ENCODE data around the gene GLIS2. TPM values are rescaled to one million over a fixed set of nuclear protein-coding genes. Genes with fewer than 3 reads are reported as not detected.

GLIS2 gene
- total RNA-seq = 10 to 100 TPM in 1 of 8 experiments, 1 to 10 TPM in 7; 2.7 to 10.2 (median 7.5) TPM

- ATAC-seq (replicated peaks in 6 of 8) = peak; percentile 42 to 76 (median 65)
- Histone ChIP-seq H3K4me1 (replicated peaks in 1 of 2) (peaks cover 34 to 35% of the 10 kb centered on the region in 2 donors), H3K27ac (peak within 1 kb of the TSS; percentile 88 to 89), H3K4me3 (peak within 1 kb of the TSS; percentile 54 to 94 (median 92))
- in situ Hi-C loops (cut with MboI; ENCODE audit: low pct_unique_long_range_greater_than_20kb in 2 of 9, low sequenced_read_pairs in 9 of 9, unreplicated experiment in 9 of 9) = no loop called here
- 0 to 10% (median 2%) methylated on average over 2 to 11 of the region's 115 CpGs; no CpG with 5 or more reads in 7 of the 10 experiments for WGBS, 10 experiments
These were observed at the start of gene GLIS2 for GRCh38 chr16:4315186-4316107. Gene GLIS2, plus strand, starts transcription at chr16:4316067. Its CDS starts 16,214 bp downstream, at chr16:4332281.

GRCh38 chr16:4266372-4266771, 49.5 kb upstream of the GLIS2 start:
- Histone ChIP-seq H3K27ac (no peak overlapping the region), H3K4me1 (replicated peaks in 1 of 2) (peaks cover 14 to 19% of the 10 kb centered on the region in 2 donors), H3K4me3 (no peak overlapping the region)
- WGBS, 10 experiments = 82 to 100% (median 91%) methylated on average over 1 to 6 of the region's 6 CpGs; no CpG with 5 or more reads in 2 of the 10 experiments
- ATAC-seq (replicated peaks in 6 of 8) = no peak
- in situ Hi-C loops (cut with MboI; ENCODE audit: low pct_unique_long_range_greater_than_20kb in 2 of 9, low sequenced_read_pairs in 9 of 9, unreplicated experiment in 9 of 9) = no loop called here

GRCh38 chr16:4270091-4270490, 45.8 kb upstream of the GLIS2 start:
- in situ Hi-C loops (cut with MboI; ENCODE audit: low pct_unique_long_range_greater_than_20kb in 2 of 9, low sequenced_read_pairs in 9 of 9, unreplicated experiment in 9 of 9) = no loop called here
- WGBS, 10 experiments = 80 to 100% (median 95%) methylated on average over 1 to 4 of the region's 5 CpGs; no CpG with 5 or more reads in 4 of the 10 experiments
- no peak for ATAC-seq (replicated peaks in 6 of 8)
- peaks cover 6 to 7% of the 10 kb centered on the region in 2 donors for H3K4me1 ChIP-seq (replicated peaks in 1 of 2)
- H3K4me3 ChIP-seq = no peak overlapping the region
- no peak overlapping the region for H3K27ac ChIP-seq

DNA sequence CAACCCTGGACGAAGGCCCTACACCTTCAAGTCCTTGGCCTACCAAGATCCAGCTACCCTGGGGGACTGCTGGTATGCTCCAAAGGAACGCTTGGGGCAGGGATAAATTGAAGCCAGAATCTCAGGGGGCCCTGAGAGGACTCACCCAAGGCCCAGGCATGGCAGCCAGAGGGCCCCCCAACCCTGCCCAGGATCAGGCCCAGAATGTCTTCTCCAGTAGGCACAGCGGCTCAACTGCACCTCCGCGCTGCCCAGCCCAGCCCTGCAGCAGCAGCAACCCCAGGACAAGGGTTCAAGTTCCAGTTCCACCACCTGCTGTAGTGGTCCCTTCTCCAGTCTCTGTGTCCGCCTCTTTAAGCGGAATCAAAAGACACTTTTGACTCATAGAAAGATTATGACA, 45.3 kb upstream of the GLIS2 start:
- Histone ChIP-seq H3K4me3 (peak overlapping the region; percentile 68 to 87 (median 73)), H3K4me1 (replicated peaks in 1 of 2) (peaks cover 6 to 7% of the 10 kb centered on the region in 2 donors), H3K27ac (peak overlapping the region in 1 of 2 donors; percentile 94)
- no peak for ATAC-seq (replicated peaks in 6 of 8)
- in situ Hi-C loops (cut with MboI; ENCODE audit: low pct_unique_long_range_greater_than_20kb in 2 of 9, low sequenced_read_pairs in 9 of 9, unreplicated experiment in 9 of 9) = no loop called here
- WGBS, 10 experiments = 90 to 100% (median 100%) methylated on average over 1 to 4 of the region's 7 CpGs; no CpG with 5 or more reads in 3 of the 10 experiments

DNA sequence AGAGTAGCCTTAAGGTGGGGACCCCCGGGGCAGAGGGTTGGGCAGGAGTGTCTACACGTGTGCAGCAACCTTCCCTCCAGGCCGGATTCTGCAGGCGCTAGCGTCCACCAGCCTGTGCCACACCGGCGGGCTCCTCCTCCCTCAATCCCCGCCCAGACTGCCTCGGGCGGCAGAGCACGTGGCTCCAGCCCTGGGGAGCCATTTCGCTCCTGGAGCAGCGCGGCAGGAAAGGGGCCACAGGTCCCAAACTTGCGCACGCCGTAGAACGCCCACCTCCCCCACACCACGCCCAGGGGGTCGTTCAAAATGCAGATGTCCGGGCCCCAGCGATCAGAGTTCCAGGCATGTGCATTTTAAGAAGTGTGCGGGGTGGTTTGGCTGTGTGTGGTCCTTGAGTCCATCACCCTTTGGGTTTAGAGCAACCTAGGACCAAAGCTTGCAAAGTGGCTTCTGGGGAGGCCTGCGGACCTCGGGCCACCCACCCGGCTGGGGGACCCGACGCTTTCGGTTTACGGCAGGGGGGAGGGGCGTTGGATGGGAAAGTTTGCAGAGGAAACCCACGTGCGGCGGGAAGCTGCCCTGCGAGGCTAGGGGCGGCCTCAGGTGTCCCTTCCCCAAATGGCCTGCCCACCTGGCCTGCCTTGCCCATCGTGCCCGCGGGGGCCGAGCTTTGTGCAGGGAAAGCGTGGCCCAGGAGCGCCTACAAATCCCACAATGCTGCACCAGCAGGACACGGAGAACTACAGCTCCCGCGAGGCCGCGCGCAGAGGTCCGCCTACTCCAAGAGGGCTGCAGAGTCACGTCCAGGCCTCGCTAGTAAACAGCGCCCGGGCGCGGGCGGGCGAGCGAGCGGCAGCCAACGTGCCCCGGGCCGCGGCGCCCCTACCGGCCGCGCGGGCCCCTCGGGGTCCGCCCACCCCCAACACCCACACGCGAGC, 44.4 kb upstream of the GLIS2 start:
- in situ Hi-C loops (cut with MboI; ENCODE audit: low pct_unique_long_range_greater_than_20kb in 2 of 9, low sequenced_read_pairs in 9 of 9, unreplicated experiment in 9 of 9) = no loop called here
- peaks cover 6 to 7% of the 10 kb centered on the region in 2 donors for H3K4me1 ChIP-seq (replicated peaks in 1 of 2)
- peak; percentile 66 to 80 (median 70) for ATAC-seq (replicated peaks in 6 of 8)
- peak overlapping the region; percentile 68 to 87 (median 73) for H3K4me3 ChIP-seq
- WGBS, 10 experiments = 0 to 3% (median 0%) methylated on average over 2 to 9 of the region's 72 CpGs; no CpG with 5 or more reads in 5 of the 10 experiments
- peak overlapping the region; percentile 92 to 94 for H3K27ac ChIP-seq

GRCh38 chr16:4272114-4272956, 43.5 kb upstream of the GLIS2 start:
- Histone ChIP-seq H3K27ac (peak overlapping the region; percentile 92 to 94), H3K4me3 (peak overlapping the region; percentile 68 to 87 (median 73)), H3K4me1 (replicated peaks in 1 of 2) (peaks cover 6 to 7% of the 10 kb centered on the region in 2 donors)
- peak; percentile 18 to 33 (median 24) for ATAC-seq (replicated peaks in 6 of 8)
- in situ Hi-C loops (cut with MboI; ENCODE audit: low pct_unique_long_range_greater_than_20kb in 2 of 9, low sequenced_read_pairs in 9 of 9, unreplicated experiment in 9 of 9) = no loop called here
- WGBS, 10 experiments = 0 to 2% methylated on average over 4 to 11 of the region's 79 CpGs; no CpG with 5 or more reads in 8 of the 10 experiments

- peak in 2 of 8 experiments; percentile 5 to 21 for ATAC-seq (replicated peaks in 6 of 8)
- 0 to 43% (median 22%) methylated on average over 1 to 5 of the region's 25 CpGs; no CpG with 5 or more reads in 5 of the 10 experiments for WGBS, 10 experiments
- Histone ChIP-seq H3K4me1 (replicated peaks in 1 of 2) (peaks cover 6 to 7% of the 10 kb centered on the region in 2 donors), H3K4me3 (peak overlapping the region; percentile 68 to 87 (median 73)), H3K27ac (peak overlapping the region; percentile 92 to 94)
- in situ Hi-C loops (cut with MboI; ENCODE audit: low pct_unique_long_range_greater_than_20kb in 2 of 9, low sequenced_read_pairs in 9 of 9, unreplicated experiment in 9 of 9) = no loop called here
These were observed 42.0 kb upstream of the GLIS2 start for GRCh38 chr16:4273858-4274311.

DNA sequence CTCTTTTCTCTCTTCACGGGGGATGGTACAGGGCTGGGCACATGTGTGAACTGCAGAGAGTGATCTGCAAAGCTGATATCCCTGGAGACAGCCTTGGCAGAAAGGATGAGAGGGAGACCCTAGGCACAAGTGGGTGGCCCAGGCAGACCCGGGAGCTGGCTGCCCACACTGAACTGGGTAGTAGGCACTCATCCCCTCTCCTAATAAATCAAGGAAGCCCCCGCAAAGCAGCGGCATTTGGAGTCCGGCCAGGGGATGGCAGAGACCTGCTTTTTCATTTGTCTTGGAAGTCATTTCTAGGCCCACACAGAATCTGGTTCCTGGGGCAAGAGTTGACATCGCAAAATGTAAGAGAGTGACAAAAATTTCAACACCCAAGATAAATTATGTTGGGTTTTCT, 40.0 kb upstream of the GLIS2 start:
- 60 to 100% (median 85%) methylated on average over 1 to 4 of the region's 6 CpGs; no CpG with 5 or more reads in 2 of the 10 experiments for WGBS, 10 experiments
- no peak for ATAC-seq (replicated peaks in 6 of 8)
- H3K4me3 ChIP-seq = no peak overlapping the region
- peaks cover under 1 to 2% of the 10 kb centered on the region in 2 donors for H3K4me1 ChIP-seq (replicated peaks in 1 of 2)
- in situ Hi-C loops (cut with MboI; ENCODE audit: low pct_unique_long_range_greater_than_20kb in 2 of 9, low sequenced_read_pairs in 9 of 9, unreplicated experiment in 9 of 9) = no loop called here
- H3K27ac ChIP-seq = no peak overlapping the region

DNA sequence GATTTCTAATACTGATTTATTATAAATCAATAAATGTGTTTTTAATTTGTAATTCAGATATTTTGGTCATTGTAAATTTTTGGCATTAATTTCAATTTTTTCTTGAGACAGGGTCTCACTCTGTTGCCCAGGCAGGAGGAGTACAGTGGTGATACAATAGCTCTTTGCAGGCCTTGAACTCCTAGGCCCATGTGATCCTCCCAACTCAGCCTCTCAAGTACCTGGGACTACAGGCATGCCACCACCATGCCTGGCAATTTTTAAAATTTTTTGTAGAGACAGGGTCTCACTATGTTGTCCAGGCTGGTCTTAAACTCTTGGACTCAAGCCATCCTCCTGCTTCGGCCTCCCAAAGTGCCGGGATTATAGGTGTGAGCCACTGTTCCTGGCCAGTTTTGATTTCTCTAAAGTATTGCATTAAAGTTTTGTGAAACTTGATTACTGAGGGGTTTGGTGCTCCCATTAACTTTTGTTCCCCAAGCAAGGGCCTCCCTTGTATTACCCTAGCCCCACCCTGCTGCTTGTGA, 37.8 kb upstream of the GLIS2 start:
- in situ Hi-C loops (cut with MboI; ENCODE audit: low pct_unique_long_range_greater_than_20kb in 2 of 9, low sequenced_read_pairs in 9 of 9, unreplicated experiment in 9 of 9) = no loop called here
- Histone ChIP-seq H3K4me3 (no peak overlapping the region), H3K27ac (no peak overlapping the region), H3K4me1 (replicated peaks in 1 of 2) (no peaks in the 10 kb centered on the region)
- WGBS, 10 experiments = 67 to 100% (median 90%) methylated on average over 1 to 2 of the region's 2 CpGs; no CpG with 5 or more reads in 5 of the 10 experiments
- no peak for ATAC-seq (replicated peaks in 6 of 8)

- Histone ChIP-seq H3K27ac (no peak overlapping the region), H3K4me1 (replicated peaks in 1 of 2) (no peaks in the 10 kb centered on the region), H3K4me3 (no peak overlapping the region)
- in situ Hi-C loops (cut with MboI; ENCODE audit: low pct_unique_long_range_greater_than_20kb in 2 of 9, low sequenced_read_pairs in 9 of 9, unreplicated experiment in 9 of 9) = loop anchor here in 1 of 9 experiments (10.0 kb wide), 1 partner anchor 54 kb away; no protein-coding TSS in a partner anchor
- WGBS, 10 experiments = 100% methylated on average over 1 to 2 of the region's 2 CpGs; no CpG with 5 or more reads in 6 of the 10 experiments
- no peak for ATAC-seq (replicated peaks in 6 of 8)
These were observed 35.2 kb upstream of the GLIS2 start for GRCh38 chr16:4280625-4281024.

- Histone ChIP-seq H3K4me1 (replicated peaks in 1 of 2) (peaks cover 2 to 6% of the 10 kb centered on the region in 2 donors), H3K27ac (no peak overlapping the region), H3K4me3 (no peak overlapping the region)
- in situ Hi-C loops (cut with MboI; ENCODE audit: low pct_unique_long_range_greater_than_20kb in 2 of 9, low sequenced_read_pairs in 9 of 9, unreplicated experiment in 9 of 9) = loop anchor here in 1 of 9 experiments (10.0 kb wide), 1 partner anchor 51 kb away; no protein-coding TSS in a partner anchor
- ATAC-seq (replicated peaks in 6 of 8) = no peak
- 39 to 86% (median 78%) methylated on average over 1 to 8 of the region's 8 CpGs; no CpG with 5 or more reads in 2 of the 10 experiments for WGBS, 10 experiments
These were observed 32.4 kb upstream of the GLIS2 start for GRCh38 chr16:4283441-4283840.

Data from motor neuron (in vitro differentiated cells).